ENCODE data around the gene CRKL.

Gene CRKL

GRCh38 chr22:20956258-20957101 lies 39.3 kb downstream of the CRKL start:
- H3K27me3 ChIP-seq (ENCODE audit: control insufficient read depth, low read length) = peaks cover 11% of the 10 kb centered on the region
- peaks cover 2% of the 10 kb centered on the region; the same call in 1 of the 2 replicates for H4K20me1 ChIP-seq (ENCODE audit: control insufficient read depth, insufficient read depth, low read depth, low read length)
- peaks cover 28% of the 10 kb centered on the region for H3K36me3 ChIP-seq (ENCODE audit: control insufficient read depth, low read length)
- H3K4me1 ChIP-seq (ENCODE audit: control insufficient read depth, low read length) = peaks cover 5% of the 10 kb centered on the region
- H3K9me3 ChIP-seq (ENCODE audit: control insufficient read depth, insufficient read depth, low read length) = no peaks in the 10 kb centered on the region
- peak overlapping the region; percentile 63 for H3K4me3 ChIP-seq (ENCODE audit: low read length)
- no peak overlapping the region for H3K27ac ChIP-seq (ENCODE audit: low read depth, low read length)
- peak overlapping the region; percentile 49 for H3K4me2 ChIP-seq (ENCODE audit: low read length)
- H3F3A ChIP-seq (ENCODE audit: control insufficient read depth, insufficient read depth) = no peaks in the 10 kb centered on the region
- no peaks in the 10 kb centered on the region for H3K9me2 ChIP-seq (replicated peaks; ENCODE audit: control insufficient read depth, low read length)
- TF ChIP-seq EZH2phosphoT487 (IDR thresholded peaks at IDR 0.05; ENCODE audit: borderline replicate concordance, low read length) (no peak), CTCF (IDR thresholded peaks at IDR 0.05; ENCODE audit: low read depth, low read length, poor library complexity, severe bottlenecking) (no peak)
- peaks cover 3% of the 10 kb centered on the region for H3K79me2 ChIP-seq (ENCODE audit: control insufficient read depth, low read length)

- Histone ChIP-seq H3K4me1 (ENCODE audit: control insufficient read depth, low read length) (peaks cover 5% of the 10 kb centered on the region), H3K9me2 (replicated peaks; ENCODE audit: control insufficient read depth, low read length) (no peaks in the 10 kb centered on the region), H4K20me1 (ENCODE audit: control insufficient read depth, insufficient read depth, low read depth, low read length) (peaks cover 2% of the 10 kb centered on the region; the same call in 1 of the 2 replicates), H3K4me3 (ENCODE audit: low read length) (peak overlapping the region; percentile 63), H3K4me2 (ENCODE audit: low read length) (peak overlapping the region; percentile 49), H3K27me3 (ENCODE audit: control insufficient read depth, low read length) (peaks cover 11% of the 10 kb centered on the region), H3K27ac (ENCODE audit: low read depth, low read length) (no peak overlapping the region), H3K9me3 (ENCODE audit: control insufficient read depth, insufficient read depth, low read length) (no peaks in the 10 kb centered on the region), H3F3A (ENCODE audit: control insufficient read depth, insufficient read depth) (no peaks in the 10 kb centered on the region), H3K36me3 (ENCODE audit: control insufficient read depth, low read length) (peaks cover 20% of the 10 kb centered on the region), H3K79me2 (ENCODE audit: control insufficient read depth, low read length) (no peaks in the 10 kb centered on the region)
- TF ChIP-seq CTCF (IDR thresholded peaks at IDR 0.05; ENCODE audit: low read depth, low read length, poor library complexity, severe bottlenecking) = no peak
- TF ChIP-seq EZH2phosphoT487 (IDR thresholded peaks at IDR 0.05; ENCODE audit: borderline replicate concordance, low read length) = no peak
Measured at GRCh38 chr22:20957102-20957682, 40.0 kb downstream of the CRKL start.

- TF ChIP-seq CTCF (IDR thresholded peaks at IDR 0.05; ENCODE audit: low read depth, low read length, poor library complexity, severe bottlenecking) = no peak
- TF ChIP-seq EZH2phosphoT487 (IDR thresholded peaks at IDR 0.05; ENCODE audit: borderline replicate concordance, low read length) = no peak
- Histone ChIP-seq H3K4me2 (ENCODE audit: low read length) (peak overlapping the region; percentile 49), H3K79me2 (ENCODE audit: control insufficient read depth, low read length) (no peaks in the 10 kb centered on the region), H3K4me1 (ENCODE audit: control insufficient read depth, low read length) (peaks cover 5% of the 10 kb centered on the region), H3K4me3 (ENCODE audit: low read length) (peak overlapping the region; percentile 63), H3K36me3 (ENCODE audit: control insufficient read depth, low read length) (peaks cover 14% of the 10 kb centered on the region), H3K27me3 (ENCODE audit: control insufficient read depth, low read length) (peaks cover 11% of the 10 kb centered on the region), H3K27ac (ENCODE audit: low read depth, low read length) (no peak overlapping the region), H3F3A (ENCODE audit: control insufficient read depth, insufficient read depth) (no peaks in the 10 kb centered on the region), H4K20me1 (ENCODE audit: control insufficient read depth, insufficient read depth, low read depth, low read length) (peaks cover 2% of the 10 kb centered on the region; the same call in 1 of the 2 replicates), H3K9me3 (ENCODE audit: control insufficient read depth, insufficient read depth, low read length) (no peaks in the 10 kb centered on the region), H3K9me2 (replicated peaks; ENCODE audit: control insufficient read depth, low read length) (no peaks in the 10 kb centered on the region)
Measured at GRCh38 chr22:20957683-20958431, 40.6 kb downstream of the CRKL start.
